Prostate gland (tissue), 2 donors: Measurements from ENCODE around the gene TOP1.

Experiments
- POLR2A ChIP-seq: fragments of 450-650 bp; IDR thresholded peaks from one replicate; pipeline ENCODE4 v1.6.1; 2016; ENCODE audit warnings: antibody characterized with exemption, mild to moderate bottlenecking
- POLR2AphosphoS5 ChIP-seq: sonication (generic); formaldehyde crosslinking; IDR thresholded peaks from one replicate; pipeline ENCODE4 v1.6.1; 2017; ENCODE audit warnings: antibody characterized with exemption
- TF ChIP-seq, protein P1 (sequence below), 4 experiments: fragments of 200-600 bp in 2 of 4; fragments of 450-650 bp in 2 of 4; sonication (generic) in 2 of 4; IDR thresholded peaks; 1 replicate in 3 of 4; 2 replicates in 1 of 4; pipeline ENCODE4 v1.5.1; 2016 to 2019; ENCODE audit warnings: antibody characterized with exemption in 4 of 4, mild to moderate bottlenecking in 2 of 4, moderate library complexity in 2 of 4

DNA sequence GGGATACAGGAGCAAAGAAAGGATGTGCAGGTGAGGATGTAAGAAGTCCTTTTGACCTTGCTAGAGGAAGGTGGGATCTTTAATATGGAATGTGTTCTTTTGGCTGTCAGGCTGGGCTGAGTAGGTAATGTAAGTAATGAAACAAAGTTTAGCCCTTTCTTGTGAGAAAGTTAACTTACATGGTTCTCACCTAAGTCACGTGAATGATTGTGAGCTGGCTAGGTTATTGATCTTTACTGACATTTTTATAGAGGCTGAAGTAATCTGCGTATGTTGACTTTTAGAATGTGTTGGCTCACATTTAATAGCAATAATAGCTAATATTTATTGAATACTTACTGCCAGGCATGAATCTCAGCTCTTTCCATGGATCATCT is 2.6 kb downstream of the TOP1 start:
- TF ChIP-seq POLR2A (no peak), POLR2AphosphoS5 (no peak)
- TF ChIP-seq, protein P1, sequence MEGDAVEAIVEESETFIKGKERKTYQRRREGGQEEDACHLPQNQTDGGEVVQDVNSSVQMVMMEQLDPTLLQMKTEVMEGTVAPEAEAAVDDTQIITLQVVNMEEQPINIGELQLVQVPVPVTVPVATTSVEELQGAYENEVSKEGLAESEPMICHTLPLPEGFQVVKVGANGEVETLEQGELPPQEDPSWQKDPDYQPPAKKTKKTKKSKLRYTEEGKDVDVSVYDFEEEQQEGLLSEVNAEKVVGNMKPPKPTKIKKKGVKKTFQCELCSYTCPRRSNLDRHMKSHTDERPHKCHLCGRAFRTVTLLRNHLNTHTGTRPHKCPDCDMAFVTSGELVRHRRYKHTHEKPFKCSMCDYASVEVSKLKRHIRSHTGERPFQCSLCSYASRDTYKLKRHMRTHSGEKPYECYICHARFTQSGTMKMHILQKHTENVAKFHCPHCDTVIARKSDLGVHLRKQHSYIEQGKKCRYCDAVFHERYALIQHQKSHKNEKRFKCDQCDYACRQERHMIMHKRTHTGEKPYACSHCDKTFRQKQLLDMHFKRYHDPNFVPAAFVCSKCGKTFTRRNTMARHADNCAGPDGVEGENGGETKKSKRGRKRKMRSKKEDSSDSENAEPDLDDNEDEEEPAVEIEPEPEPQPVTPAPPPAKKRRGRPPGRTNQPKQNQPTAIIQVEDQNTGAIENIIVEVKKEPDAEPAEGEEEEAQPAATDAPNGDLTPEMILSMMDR (IDR thresholded peaks at IDR 0.05), result no peak
